HG02943 (cell line): ENCODE measurements around the gene STK10.
"Not testable (repeated sequence)": the region's sequence is repeated elsewhere in the genome, so short reads cannot be mapped to it uniquely, and the experiment has no call there.

Experiments
- ATAC-seq: cut with Tn5 transposase; IDR thresholded peaks from one replicate; pipeline ENCODE4 v1.9.1; 2021; ENCODE audit warnings: mild to moderate bottlenecking, low read depth, moderate library complexity; ENCODE audit not compliant: unreplicated experiment

Gene STK10

GRCh38 chr5:172188033-172188892 lies at the start of gene STK10:
Gene STK10 (minus strand): TSS chr5:172188224. CDS start chr5:172188042, 182 bp downstream.
- peak; percentile 69 for ATAC-seq

GRCh38 chr5:172235827-172236736 lies 48.1 kb upstream of the STK10 start:
- ATAC-seq = no peak

DNA sequence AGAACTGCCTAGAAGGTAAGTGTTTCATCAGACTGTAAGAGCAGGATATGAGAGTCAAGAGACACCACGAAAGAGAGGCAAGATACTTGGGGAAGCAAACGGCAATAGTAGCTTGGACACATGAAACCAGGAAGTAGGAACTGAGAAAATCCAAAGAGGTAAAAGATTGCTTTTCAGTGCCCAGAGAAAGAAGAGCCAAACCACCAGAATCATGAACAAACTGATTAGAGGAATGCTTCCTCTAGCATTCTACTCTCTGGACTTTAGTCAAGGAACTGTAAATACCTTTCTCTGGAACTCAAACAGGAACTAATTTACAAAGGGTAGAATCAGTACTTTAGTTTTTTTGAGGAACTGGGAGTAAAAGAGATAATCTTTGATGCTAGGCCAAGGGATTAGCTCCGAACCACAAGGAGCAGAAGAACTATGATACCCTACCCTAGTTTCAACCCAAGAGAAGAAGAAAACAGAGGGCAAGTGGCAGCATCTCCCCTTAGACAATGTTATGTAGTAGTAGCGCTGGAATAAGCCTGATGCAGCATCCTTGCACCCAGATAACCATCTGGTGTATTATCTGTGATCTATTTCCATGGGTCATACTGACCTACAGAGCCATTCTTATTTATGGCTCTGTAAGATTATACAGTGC lies 47.2 kb upstream of the STK10 start:
- peak; percentile 70 for ATAC-seq

DNA sequence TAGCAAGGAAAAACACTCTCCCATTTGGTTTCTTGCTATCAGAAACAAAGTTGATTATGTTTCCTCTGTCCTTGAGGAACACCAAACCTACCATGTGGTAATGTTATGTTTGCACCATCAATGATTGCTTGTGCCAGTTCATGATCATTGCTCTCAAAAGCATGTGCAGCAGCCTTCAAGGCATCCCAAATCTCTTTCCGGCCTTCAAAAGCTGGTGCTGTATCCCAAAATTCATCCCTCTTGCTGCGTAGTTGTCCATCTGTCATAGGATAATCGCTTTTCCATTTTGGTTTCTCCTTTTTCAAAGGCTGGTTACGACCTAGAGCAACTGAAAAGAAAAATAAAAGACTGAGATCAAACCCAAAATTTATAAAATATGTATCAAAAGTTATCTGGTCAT lies 46.0 kb upstream of the STK10 start:
- ATAC-seq = no peak

GRCh38 chr5:172229904-172230303 lies 41.9 kb upstream of the STK10 start:
- ATAC-seq = no peak

DNA sequence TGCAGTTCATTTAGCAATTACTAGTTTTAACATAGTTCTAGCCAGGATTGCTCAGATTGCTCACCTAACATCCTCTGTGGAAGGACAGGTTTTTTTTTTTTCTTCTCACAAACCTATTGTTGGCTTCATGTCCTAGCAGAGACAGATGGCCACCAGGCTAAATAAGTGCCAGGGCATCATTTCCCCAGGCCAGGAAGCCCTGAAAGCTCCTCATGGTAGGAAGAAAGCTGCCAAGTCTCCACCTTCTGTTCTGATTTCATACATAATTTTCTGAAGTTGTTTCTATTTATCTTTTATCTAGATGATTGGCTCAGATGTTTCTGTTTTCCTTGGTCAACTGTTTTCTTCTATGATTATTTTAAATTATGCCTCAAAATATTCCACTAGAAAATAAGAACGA lies 37.0 kb upstream of the STK10 start:
- no peak for ATAC-seq

DNA sequence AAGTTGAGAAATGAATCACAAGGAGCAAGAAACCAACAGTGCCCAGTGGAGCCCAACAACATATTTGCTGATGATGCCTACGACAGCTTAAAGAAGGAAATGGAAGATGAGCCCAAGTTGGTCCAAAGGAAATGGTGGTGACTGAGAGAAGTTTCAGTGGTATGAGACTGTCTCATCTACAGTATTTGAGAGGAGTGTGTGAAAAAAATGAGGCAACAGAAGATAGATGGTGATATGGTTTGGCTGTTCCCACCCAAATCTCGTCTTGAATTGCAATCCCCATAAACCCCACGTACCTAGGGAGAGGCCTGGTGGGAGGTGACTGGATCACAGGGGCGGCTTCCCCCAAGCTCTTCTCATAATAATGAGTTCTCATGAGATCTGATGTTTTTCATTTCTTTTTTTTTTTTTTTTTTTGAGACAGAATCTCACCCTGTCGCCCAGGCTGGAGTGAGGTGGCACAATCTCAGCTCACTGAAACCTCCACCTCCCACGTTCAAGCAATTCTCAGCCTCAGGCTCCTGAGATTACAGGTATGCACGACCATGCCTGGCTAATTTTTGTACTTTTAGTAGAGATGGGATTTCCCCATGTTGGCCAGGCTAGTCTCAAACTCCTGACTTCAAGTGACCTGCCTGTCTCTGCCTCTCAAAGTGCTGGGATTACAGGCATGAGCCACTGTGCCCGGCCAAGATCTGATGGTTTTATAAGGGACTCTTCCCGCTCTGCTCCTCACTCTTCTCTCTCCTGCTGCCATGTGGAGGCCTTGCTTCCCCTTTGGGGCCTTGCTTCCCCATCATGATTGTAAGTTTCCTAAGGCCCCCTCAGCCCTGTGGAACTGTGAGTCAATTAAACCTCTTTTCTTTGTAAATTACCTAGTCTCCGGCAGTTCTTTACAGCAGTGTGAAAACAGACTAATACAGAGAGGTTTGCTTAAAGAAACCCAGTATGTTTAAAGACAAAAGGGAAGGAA lies 36.2 kb upstream of the STK10 start:
- ATAC-seq = peak; percentile 78

DNA sequence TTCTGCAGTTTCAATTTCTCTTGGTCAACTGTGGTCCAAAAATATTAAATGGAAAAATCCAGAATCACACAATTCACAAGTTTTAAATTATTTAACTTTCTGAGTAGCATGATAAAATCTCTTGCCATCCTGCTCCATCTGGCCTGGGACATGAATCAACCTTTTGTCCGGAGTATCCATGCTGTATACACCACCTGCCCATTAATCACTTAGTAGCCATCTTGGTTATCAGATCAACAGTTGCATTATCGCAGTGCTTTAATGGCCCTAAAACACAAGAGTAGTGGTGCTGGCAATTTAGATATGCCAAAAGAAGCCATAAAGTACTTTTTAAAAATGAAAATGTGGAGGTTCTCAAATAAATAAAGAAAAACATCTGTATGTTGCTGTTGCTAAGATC lies 31.3 kb upstream of the STK10 start:
- ATAC-seq = no peak

- no peak for ATAC-seq
Measured at GRCh38 chr5:172216345-172216744, 28.3 kb upstream of the STK10 start.

DNA sequence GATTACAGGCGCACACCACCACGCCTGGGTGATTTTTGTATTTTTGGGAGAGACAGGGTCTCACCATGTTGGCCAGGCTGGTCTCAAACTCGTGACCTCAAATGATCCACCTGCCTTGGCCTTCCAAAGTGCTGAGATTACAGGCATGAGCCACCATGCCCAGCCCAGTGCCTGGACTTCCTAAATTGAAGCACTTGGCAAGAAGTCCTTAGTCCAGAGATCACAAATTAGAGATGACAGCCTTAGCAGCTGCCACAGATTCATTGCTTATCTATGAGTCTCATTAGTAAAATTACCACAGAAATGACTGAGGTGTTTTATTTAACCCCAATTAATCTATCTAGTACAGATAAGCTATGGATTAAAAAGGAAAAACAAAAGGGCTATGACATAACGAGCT lies 25.1 kb upstream of the STK10 start:
- no peak for ATAC-seq

DNA sequence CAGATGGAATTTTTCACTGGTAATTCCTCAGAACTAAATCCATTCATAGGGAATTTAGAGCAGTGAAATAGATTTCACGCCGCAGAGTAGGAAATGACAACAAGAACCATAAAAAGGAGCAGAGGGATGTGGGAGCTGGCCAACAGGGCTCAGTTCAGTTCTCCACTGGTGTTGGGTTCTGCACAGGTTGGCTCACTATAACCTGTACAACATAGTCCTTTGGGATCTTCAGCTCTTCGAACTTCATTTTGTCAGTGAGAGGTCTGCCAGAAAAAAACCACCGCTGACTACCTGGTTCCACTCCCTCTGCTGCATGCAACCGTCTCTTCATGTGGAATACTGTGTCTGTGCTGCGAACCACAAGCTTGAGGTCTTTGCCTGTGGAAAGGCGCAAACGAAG lies 23.7 kb upstream of the STK10 start:
- ATAC-seq = no peak

DNA sequence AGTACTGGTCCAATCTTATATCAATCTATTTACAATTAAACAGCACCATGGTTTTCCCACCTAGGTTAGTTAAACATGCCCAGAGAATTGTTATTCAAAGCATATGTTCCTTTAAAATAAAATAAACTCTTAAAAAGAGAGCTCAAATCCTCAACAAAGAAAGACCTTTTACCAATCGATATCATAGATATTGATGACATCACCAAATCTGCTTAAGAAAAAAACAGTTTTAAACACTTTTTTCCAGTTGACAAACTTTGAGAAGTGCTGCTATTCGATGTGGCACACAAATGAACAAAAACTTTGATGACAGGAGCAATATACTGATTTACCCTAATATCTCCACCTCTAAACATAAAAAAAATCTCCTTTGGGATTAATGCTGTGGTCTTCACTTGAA lies 21.7 kb upstream of the STK10 start:
- ATAC-seq = no peak

- ATAC-seq = no peak
Measured at GRCh38 chr5:172207511-172207910, 19.5 kb upstream of the STK10 start.

- not testable (repeated sequence) for ATAC-seq
Measured at GRCh38 chr5:172205984-172206383, 18.0 kb upstream of the STK10 start.

GRCh38 chr5:172200476-172200875 lies 12.5 kb upstream of the STK10 start:
- ATAC-seq = no peak

GRCh38 chr5:172199446-172199845 lies 11.4 kb upstream of the STK10 start:
- no peak for ATAC-seq

GRCh38 chr5:172197775-172198174 lies 9.8 kb upstream of the STK10 start:
- ATAC-seq = not testable (repeated sequence)

DNA sequence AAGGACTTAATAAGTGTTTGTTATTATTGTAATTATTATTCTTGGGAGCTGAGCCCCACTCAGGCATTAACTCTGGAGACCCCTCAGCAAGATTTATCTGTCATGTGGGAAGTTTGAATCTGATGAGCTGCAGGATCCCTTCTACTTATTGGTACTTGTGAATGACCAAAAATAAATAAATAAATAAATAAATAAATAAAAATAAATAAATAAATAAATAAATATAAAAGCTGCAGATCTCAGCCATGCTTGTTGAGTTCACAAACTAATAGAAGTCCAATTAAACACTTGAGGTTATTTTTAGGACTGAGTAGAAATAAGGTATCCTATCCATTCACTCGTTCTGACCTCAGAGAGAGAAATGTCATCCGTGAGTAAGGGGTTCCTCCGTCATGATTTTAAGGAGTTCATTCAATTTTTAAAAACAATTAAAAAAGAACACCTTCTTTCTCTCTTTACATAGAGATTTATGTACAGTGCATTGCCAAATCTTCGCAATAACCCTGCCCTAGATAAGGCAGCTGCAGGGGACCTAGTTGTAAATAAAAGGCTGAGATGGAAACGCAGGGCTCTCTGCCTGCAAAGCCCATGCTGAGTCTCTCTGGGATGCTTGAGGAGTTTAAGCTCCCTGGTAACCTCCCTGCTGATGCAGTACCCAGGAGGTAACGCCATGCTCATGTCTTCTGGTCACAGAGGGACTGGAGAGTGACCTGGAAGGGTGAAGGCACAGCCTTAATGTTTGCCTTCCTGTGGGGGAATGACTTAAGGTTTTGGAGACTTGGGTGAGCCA lies 7.2 kb upstream of the STK10 start:
- no peak for ATAC-seq

- no peak for ATAC-seq
Measured at GRCh38 chr5:172193872-172194271, 5.8 kb upstream of the STK10 start, which contains the start of gene EFCAB9. Gene EFCAB9 (plus strand): TSS chr5:172194172. CDS start chr5:172194173, 1 bp downstream.
